Adrenal gland (tissue), 12 donors: Measurements from ENCODE around the gene NKTR. TPM values are rescaled to one million over a fixed set of nuclear protein-coding genes. Genes with fewer than 3 reads are reported as not detected.

Experiments used
- DNase-seq, 7 donors: peaks; one replicate each; pipeline ENCODE4 v3.0.0-alpha.2; 2019 to 2020
- H3K27ac ChIP-seq, 5 donors: fragments of 200-600 bp; sonication (generic) in 4 of 5; 1 replicate in 3 of 5; 2 replicates in 2 of 5; pipeline versions ENCODE4 v1.5.1 to v1.8.0; 2016 to 2020; ENCODE audit warnings: mild to moderate bottlenecking in 1 of 5
- H3K27me3 ChIP-seq: fragments of 200-600 bp; 2 replicates; pipeline ENCODE4 v1.8.0; 2021
- H3K36me3 ChIP-seq, 2 donors: fragments of 200-600 bp; replicated peaks in 1 of 2; 1 replicate in 1 of 2; 2 replicates in 1 of 2; pipeline versions ENCODE4 v1.5.1 to v1.8.0; 2018 to 2022
- H3K4me1 ChIP-seq, 2 donors: fragments of 200-600 bp; replicated peaks in 1 of 2; 1 replicate in 1 of 2; 2 replicates in 1 of 2; pipeline versions ENCODE4 v1.5.1 to v1.8.0; 2018 to 2021
- H3K4me3 ChIP-seq, 4 donors: fragments of 200-600 bp; sonication (generic) in 3 of 4; one replicate each; pipeline ENCODE4 v1.5.1; 2016 to 2018
- H3K9me3 ChIP-seq, 3 donors: fragments of 200-600 bp; sonication (generic) in 1 of 3; replicated peaks in 1 of 3; 1 replicate in 2 of 3; 2 replicates in 1 of 3; pipeline versions ENCODE4 v1.5.1 to v1.8.0; 2016 to 2021
- POLR2A ChIP-seq, 2 donors: fragments of 450-650 bp; IDR thresholded peaks; one replicate each; pipeline ENCODE4 v1.6.1; 2017; ENCODE audit warnings: antibody characterized with exemption in 2 of 2, mild to moderate bottlenecking in 2 of 2, moderate library complexity in 1 of 2
- WGBS, 4 donors: extraction: QIAGEN DNeasy Blood & Tissue Kit in 2 of 4; methylation state at CpG; one replicate each; pipeline versions ENCODE4 v1.1.5 to v1.1.7; 2013 to 2017; 5-methylcytosine and 5-hydroxymethylcytosine counted together
- intact Hi-C, 2 donors: fragments of 100-400 bp; cut with DNase I; formaldehyde crosslinking; loops; one replicate each; pipeline versions ENCODE4 v1.14.1 to v1.15.0; 2022 to 2023
- polyA plus RNA-seq, 3 donors: library from polyadenylated mRNA; stranded (reverse); fragments of 200-250 nt in 2 of 3; fragments of 350-450 nt in 1 of 3; fragmentation: Illumina TruSeq in 1 of 3; extraction: RNeasy Lipid Tissue Mini Kit (QIAGEN cat#74804) in 1 of 3; gene quantifications; one replicate each; pipeline ENCODE4 v1.2.3, GENCODE V29; 2013 to 2014
- total RNA-seq, 9 donors: library from RNA; depleted of rRNA in 4 of 9; stranded (reverse); fragments of >200 nt in 4 of 9; fragments of 120-200 nt in 1 of 9; fragmentation: NEBNext Ultra II Directional in 1 of 9; extraction: Animal tissue kit (Norgen Biotek cat#: 25700) in 1 of 9; gene quantifications; one replicate each; pipeline versions ENCODE4 v1.1.0 to v1.2.4, GENCODE V29; 2013 to 2023
- TF ChIP-seq, protein P1 (sequence below), 6 experiments: fragments of 450-650 bp in 4 of 6; fragments of 200-600 bp in 2 of 6; sonication (generic) in 1 of 6; IDR thresholded peaks; 1 replicate in 5 of 6; 2 replicates in 1 of 6; pipeline versions ENCODE4 v1.5.1 to v1.8.0; 2016 to 2021; ENCODE audit warnings: antibody characterized with exemption in 6 of 6, mild to moderate bottlenecking in 2 of 6, moderate library complexity in 1 of 6
- donor health status: healthy with polysubstance abuse.
- donor health status: Bipolar disorder and iron deficiency.
- donor health status: DM: yes; HTN: yes; CAD: no.
- donor health status: DM: no; HTN: no; CAD: no.
- donor health status: DM: no; HTN: no; CAD: no.
- donor health status: DM: yes; HTN: yes; CAD: no.

NKTR gene
- total and polyA plus RNA-seq, 12 donors, result 12.7 to 114 (median 50.7) TPM

GRCh38 chr3:42685891-42686820 is 85.7 kb downstream of the NKTR start:
- Histone ChIP-seq H3K27me3 (no peaks in the 10 kb centered on the region), H3K27ac (no peak overlapping the region), H3K9me3 (no peaks in the 10 kb centered on the region), H3K4me1 (no peaks in the 10 kb centered on the region), H3K36me3 (no peaks in the 10 kb centered on the region), H3K4me3 (no peak overlapping the region)
- TF ChIP-seq POLR2A (IDR thresholded peaks at IDR 0.05), result no peak
- TF ChIP-seq, protein P1, sequence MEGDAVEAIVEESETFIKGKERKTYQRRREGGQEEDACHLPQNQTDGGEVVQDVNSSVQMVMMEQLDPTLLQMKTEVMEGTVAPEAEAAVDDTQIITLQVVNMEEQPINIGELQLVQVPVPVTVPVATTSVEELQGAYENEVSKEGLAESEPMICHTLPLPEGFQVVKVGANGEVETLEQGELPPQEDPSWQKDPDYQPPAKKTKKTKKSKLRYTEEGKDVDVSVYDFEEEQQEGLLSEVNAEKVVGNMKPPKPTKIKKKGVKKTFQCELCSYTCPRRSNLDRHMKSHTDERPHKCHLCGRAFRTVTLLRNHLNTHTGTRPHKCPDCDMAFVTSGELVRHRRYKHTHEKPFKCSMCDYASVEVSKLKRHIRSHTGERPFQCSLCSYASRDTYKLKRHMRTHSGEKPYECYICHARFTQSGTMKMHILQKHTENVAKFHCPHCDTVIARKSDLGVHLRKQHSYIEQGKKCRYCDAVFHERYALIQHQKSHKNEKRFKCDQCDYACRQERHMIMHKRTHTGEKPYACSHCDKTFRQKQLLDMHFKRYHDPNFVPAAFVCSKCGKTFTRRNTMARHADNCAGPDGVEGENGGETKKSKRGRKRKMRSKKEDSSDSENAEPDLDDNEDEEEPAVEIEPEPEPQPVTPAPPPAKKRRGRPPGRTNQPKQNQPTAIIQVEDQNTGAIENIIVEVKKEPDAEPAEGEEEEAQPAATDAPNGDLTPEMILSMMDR (IDR thresholded peaks at IDR 0.05), result no peak
- intact Hi-C loops, result no loop called here
- 31 to 45% (median 39%) methylated on average over 30 to 80 of the region's 80 CpGs for WGBS, 4 donors
- no peak for DNase-seq

- H3K4me1 ChIP-seq, result no peaks in the 10 kb centered on the region
- no peaks in the 10 kb centered on the region for H3K27me3 ChIP-seq
- no peak overlapping the region for H3K4me3 ChIP-seq
- no peak for DNase-seq
- no peak overlapping the region for H3K27ac ChIP-seq
- intact Hi-C loops, result no loop called here
- no peaks in the 10 kb centered on the region for H3K9me3 ChIP-seq
- no peaks in the 10 kb centered on the region for H3K36me3 ChIP-seq
- TF ChIP-seq, protein P1 (IDR thresholded peaks at IDR 0.05), result no peak
- TF ChIP-seq POLR2A (IDR thresholded peaks at IDR 0.05), result no peak
- WGBS, 4 donors, result 83 to 94% (median 91%) methylated on average over 4 to 7 of the region's 7 CpGs
Observed at GRCh38 chr3:42686832-42687650, 86.6 kb downstream of the NKTR start.

GRCh38 chr3:42688016-42688415 is 87.5 kb downstream of the NKTR start:
- H3K36me3 ChIP-seq, result no peaks in the 10 kb centered on the region
- H3K27me3 ChIP-seq, result no peaks in the 10 kb centered on the region
- H3K4me1 ChIP-seq, result no peaks in the 10 kb centered on the region
- no peak for TF ChIP-seq POLR2A (IDR thresholded peaks at IDR 0.05)
- TF ChIP-seq, protein P1 (IDR thresholded peaks at IDR 0.05), result no peak
- intact Hi-C loops, result no loop called here
- H3K9me3 ChIP-seq, result no peaks in the 10 kb centered on the region
- 77 to 93% (median 90%) methylated on average over 9 to 15 of the region's 15 CpGs for WGBS, 4 donors
- no peak for DNase-seq
- H3K27ac ChIP-seq, result no peak overlapping the region
- no peak overlapping the region for H3K4me3 ChIP-seq
